Neural cell (in vitro differentiated cells): ENCODE results near the gene POP5. TPM values are rescaled to one million over a fixed set of nuclear protein-coding genes. Genes with fewer than 3 reads are reported as not detected.

Source experiments
- H2AFZ ChIP-seq: fragments of 200-600, 300-800 bp; sonication (generic), shearing (Covaris generic); 2 replicates; pipeline ENCODE4 v1.6.0; 2014; ENCODE audit warnings: low read depth, mild to moderate bottlenecking, antibody characterized with exemption, low read length, moderate library complexity
- H3F3A ChIP-seq: fragments of 200-600 bp; shearing (Covaris generic); 2 replicates; pipeline ENCODE4 v1.6.1; 2016; ENCODE audit warnings: mild to moderate bottlenecking, moderate library complexity, mixed read lengths, antibody characterized with exemption, low read length; ENCODE audit not compliant: insufficient read depth, poor library complexity, severe bottlenecking
- H3K27ac ChIP-seq: fragments of 200-600, 300-800 bp; sonication (generic), shearing (Covaris generic); 2 replicates; pipeline ENCODE4 v1.5.1; 2014; ENCODE audit warnings: mild to moderate bottlenecking, low read length, moderate library complexity
- H3K27me3 ChIP-seq: fragments of 300-800, 200-600 bp; sonication (generic), shearing (Covaris generic); 2 replicates; pipeline ENCODE4 v1.6.0; 2014; ENCODE audit warnings: mild to moderate bottlenecking, low read depth, low read length, moderate library complexity; ENCODE audit not compliant: insufficient read depth
- H3K36me3 ChIP-seq: fragments of 300-800, 200-600 bp; sonication (generic), shearing (Covaris generic); 2 replicates; pipeline ENCODE4 v1.5.1; 2014; ENCODE audit warnings: mild to moderate bottlenecking, antibody characterized with exemption, low read length, moderate library complexity; ENCODE audit not compliant: insufficient read depth
- H3K4me2 ChIP-seq: fragments of 300-800, 200-600 bp; sonication (generic), shearing (Covaris generic); 2 replicates; pipeline ENCODE4 v1.6.0; 2014; ENCODE audit warnings: mild to moderate bottlenecking, low read length
- H3K4me3 ChIP-seq: fragments of 300-800, 200-600 bp; sonication (generic), shearing (Covaris generic); 2 replicates; pipeline ENCODE4 v1.5.1; 2014; ENCODE audit warnings: mild to moderate bottlenecking, low read length, moderate library complexity
- H3K79me2 ChIP-seq: fragments of 200-600 bp; shearing (Covaris generic); replicated peaks from 2 replicates; pipeline ENCODE4 v1.6.0; 2014; ENCODE audit warnings: mild to moderate bottlenecking, low read length, moderate library complexity; ENCODE audit not compliant: insufficient read depth
- H3K9ac ChIP-seq: fragments of 300-800, 200-600 bp; sonication (generic), shearing (Covaris generic); 2 replicates; pipeline ENCODE4 v1.6.1; 2016; ENCODE audit warnings: mild to moderate bottlenecking, low read length, mixed read lengths
- H3K9me2 ChIP-seq: fragments of 200-600 bp; shearing (Covaris generic); 2 replicates; pipeline ENCODE4 v1.6.1; 2016; ENCODE audit warnings: mild to moderate bottlenecking, low read length, mixed read lengths; ENCODE audit not compliant: insufficient read depth
- H3K9me3 ChIP-seq: fragments of 200-600, 300-800 bp; sonication (generic), shearing (Covaris generic); 2 replicates; pipeline ENCODE4 v1.6.1; 2016; ENCODE audit warnings: mild to moderate bottlenecking, mixed run types, low read length, moderate library complexity, mixed read lengths
- H4K20me1 ChIP-seq: fragments of 200-600 bp; shearing (Covaris generic); 2 replicates; pipeline ENCODE4 v1.6.1; 2016; ENCODE audit warnings: mild to moderate bottlenecking, mixed run types; ENCODE audit not compliant: insufficient read depth
- CTCF ChIP-seq: fragments of 450-650 bp; IDR thresholded peaks from 2 replicates; pipeline ENCODE4 v1.5.1; 2014; ENCODE audit warnings: antibody characterized with exemption, mild to moderate bottlenecking, moderate library complexity; ENCODE audit not compliant: poor library complexity, severe bottlenecking
- EP300 ChIP-seq: fragments of 450-650 bp; conservative IDR thresholded peaks from 2 replicates; pipeline ENCODE4 v1.6.1; 2014; ENCODE audit warnings: antibody characterized with exemption, mild to moderate bottlenecking, moderate library complexity; ENCODE audit not compliant: poor library complexity, severe bottlenecking
- EZH2 ChIP-seq: fragments of 200-600, 300-800 bp; shearing (Covaris generic), sonication (generic); IDR thresholded peaks from 2 replicates; pipeline ENCODE4 v1.6.1; 2014; ENCODE audit warnings: antibody characterized with exemption, low read length, borderline replicate concordance, mild to moderate bottlenecking; ENCODE audit not compliant: insufficient read depth, poor library complexity, severe bottlenecking
- MXI1 ChIP-seq: fragments of 450-650 bp; conservative IDR thresholded peaks from 2 replicates; pipeline ENCODE4 v1.6.1; 2014; ENCODE audit warnings: antibody characterized with exemption, mild to moderate bottlenecking; ENCODE audit not compliant: poor library complexity, severe bottlenecking
- POLR2AphosphoS5 ChIP-seq: IDR thresholded peaks from 2 replicates; pipeline ENCODE4 v1.6.1; 2012
- RAD21 ChIP-seq: fragments of 450-650 bp; conservative IDR thresholded peaks from 2 replicates; pipeline ENCODE4 v1.6.1; 2014; ENCODE audit warnings: antibody characterized with exemption, mild to moderate bottlenecking, moderate library complexity
- REST ChIP-seq: IDR thresholded peaks from 2 replicates; pipeline ENCODE4 v1.6.1; 2012; ENCODE audit warnings: borderline replicate concordance
- SMC3 ChIP-seq: fragments of 450-650 bp; conservative IDR thresholded peaks from 2 replicates; pipeline ENCODE4 v1.6.1; 2014; ENCODE audit warnings: antibody characterized with exemption, mild to moderate bottlenecking, moderate library complexity; ENCODE audit not compliant: poor library complexity
- TAF1 ChIP-seq: IDR thresholded peaks from 2 replicates; pipeline ENCODE4 v1.6.1; 2012; ENCODE audit warnings: low read depth
- polyA plus RNA-seq: library from polyadenylated mRNA; depleted of rRNA; stranded (reverse); fragments of >200 nt; gene quantifications from 2 replicates; pipeline ENCODE4 v1.2.3, GENCODE V29; 2014

POP5 gene
- polyA plus RNA-seq, 1 donor from 2014 or later: 153 TPM

GRCh38 chr12:120620624-120621023 is 39.4 kb upstream of the POP5 start:
- Histone ChIP-seq H3K27ac (no peak overlapping the region), H3K4me2 (no peak overlapping the region), H3K4me3 (no peak overlapping the region), H3K79me2 (no peaks in the 10 kb centered on the region), H3K36me3 (no peaks in the 10 kb centered on the region), H3K9ac (no peak overlapping the region), H4K20me1 (no peaks in the 10 kb centered on the region), H3F3A (no peaks in the 10 kb centered on the region), H2AFZ (no peak overlapping the region), H3K27me3 (no peaks in the 10 kb centered on the region), H3K9me2 (no peaks in the 10 kb centered on the region), H3K9me3 (no peaks in the 10 kb centered on the region)
- no peak for TF ChIP-seq CTCF
- no peak for TF ChIP-seq TAF1
- no peak for TF ChIP-seq POLR2AphosphoS5
- no peak for TF ChIP-seq RAD21
- TF ChIP-seq EZH2: no peak
- TF ChIP-seq MXI1: no peak
- TF ChIP-seq REST: no peak
- no peak for TF ChIP-seq SMC3
- TF ChIP-seq EP300: no peak

- no peak overlapping the region for H3K9ac ChIP-seq
These were observed 37.9 kb upstream of the POP5 start for GRCh38 chr12:120618954-120619615.

More at GRCh38 chr12:120618954-120619615, 37.9 kb upstream of the POP5 start:
- no peaks in the 10 kb centered on the region for H4K20me1 ChIP-seq
- H3K4me3 ChIP-seq: no peak overlapping the region
- no peak for TF ChIP-seq TAF1
- TF ChIP-seq MXI1: no peak
- no peak for TF ChIP-seq SMC3
- TF ChIP-seq CTCF: no peak
- TF ChIP-seq EP300: no peak
- no peak for TF ChIP-seq POLR2AphosphoS5
- TF ChIP-seq RAD21: no peak
- TF ChIP-seq REST: no peak
- H3F3A ChIP-seq: no peaks in the 10 kb centered on the region
- H3K27me3 ChIP-seq: no peaks in the 10 kb centered on the region
- H3K27ac ChIP-seq: no peak overlapping the region
- H3K9me2 ChIP-seq: no peaks in the 10 kb centered on the region
- no peaks in the 10 kb centered on the region for H3K36me3 ChIP-seq
- H3K4me2 ChIP-seq: no peak overlapping the region
- H2AFZ ChIP-seq: no peak overlapping the region
- H3K9me3 ChIP-seq: no peaks in the 10 kb centered on the region
- H3K79me2 ChIP-seq: no peaks in the 10 kb centered on the region
